Retinal pigment epithelial cell (primary cell): ENCODE measurements around the gene NRSN2.
"Not testable (repeated sequence)": the region's sequence is repeated elsewhere in the genome, so short reads cannot be mapped to it uniquely, and the experiment has no call there.

Experiments used
- DNase-seq: peaks from one replicate; pipeline ENCODE4 v3.0.0-alpha.2; 2010; ENCODE audit warnings: low read depth
- H3K4me3 ChIP-seq: 2 replicates; pipeline ENCODE4 v1.5.1; 2011; ENCODE audit warnings: mild to moderate bottlenecking, low read length, control low read depth, moderate library complexity
- TF ChIP-seq, protein P1 (sequence below): conservative IDR thresholded peaks from 2 replicates; pipeline ENCODE4 v1.5.1; 2011; ENCODE audit warnings: low read depth, low read length, control low read depth, inconsistent platforms

The NRSN2 gene

DNA sequence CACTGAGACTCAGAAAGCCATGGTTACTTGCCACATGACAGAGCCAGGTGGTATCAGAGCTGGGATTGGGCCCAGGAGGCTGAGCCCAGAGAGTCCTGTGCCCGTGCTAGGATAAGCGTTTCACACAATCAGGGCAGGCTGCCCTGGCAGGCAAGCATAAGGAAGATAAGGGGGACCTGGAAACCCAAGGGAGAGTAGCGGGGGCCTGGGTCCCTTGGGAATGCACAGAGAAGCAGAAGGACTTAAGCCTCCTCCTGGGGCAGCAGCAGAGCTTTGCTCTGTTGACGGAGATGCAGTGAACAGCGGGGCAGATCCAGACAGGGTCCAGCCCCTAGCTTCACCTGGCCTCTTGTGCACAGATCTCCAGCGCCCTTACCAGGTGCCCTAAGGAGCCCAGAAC lies 42.3 kb downstream of the NRSN2 start:
- no peak overlapping the region for H3K4me3 ChIP-seq
- no peak for DNase-seq
- TF ChIP-seq, protein P1, sequence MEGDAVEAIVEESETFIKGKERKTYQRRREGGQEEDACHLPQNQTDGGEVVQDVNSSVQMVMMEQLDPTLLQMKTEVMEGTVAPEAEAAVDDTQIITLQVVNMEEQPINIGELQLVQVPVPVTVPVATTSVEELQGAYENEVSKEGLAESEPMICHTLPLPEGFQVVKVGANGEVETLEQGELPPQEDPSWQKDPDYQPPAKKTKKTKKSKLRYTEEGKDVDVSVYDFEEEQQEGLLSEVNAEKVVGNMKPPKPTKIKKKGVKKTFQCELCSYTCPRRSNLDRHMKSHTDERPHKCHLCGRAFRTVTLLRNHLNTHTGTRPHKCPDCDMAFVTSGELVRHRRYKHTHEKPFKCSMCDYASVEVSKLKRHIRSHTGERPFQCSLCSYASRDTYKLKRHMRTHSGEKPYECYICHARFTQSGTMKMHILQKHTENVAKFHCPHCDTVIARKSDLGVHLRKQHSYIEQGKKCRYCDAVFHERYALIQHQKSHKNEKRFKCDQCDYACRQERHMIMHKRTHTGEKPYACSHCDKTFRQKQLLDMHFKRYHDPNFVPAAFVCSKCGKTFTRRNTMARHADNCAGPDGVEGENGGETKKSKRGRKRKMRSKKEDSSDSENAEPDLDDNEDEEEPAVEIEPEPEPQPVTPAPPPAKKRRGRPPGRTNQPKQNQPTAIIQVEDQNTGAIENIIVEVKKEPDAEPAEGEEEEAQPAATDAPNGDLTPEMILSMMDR: no peak

DNA sequence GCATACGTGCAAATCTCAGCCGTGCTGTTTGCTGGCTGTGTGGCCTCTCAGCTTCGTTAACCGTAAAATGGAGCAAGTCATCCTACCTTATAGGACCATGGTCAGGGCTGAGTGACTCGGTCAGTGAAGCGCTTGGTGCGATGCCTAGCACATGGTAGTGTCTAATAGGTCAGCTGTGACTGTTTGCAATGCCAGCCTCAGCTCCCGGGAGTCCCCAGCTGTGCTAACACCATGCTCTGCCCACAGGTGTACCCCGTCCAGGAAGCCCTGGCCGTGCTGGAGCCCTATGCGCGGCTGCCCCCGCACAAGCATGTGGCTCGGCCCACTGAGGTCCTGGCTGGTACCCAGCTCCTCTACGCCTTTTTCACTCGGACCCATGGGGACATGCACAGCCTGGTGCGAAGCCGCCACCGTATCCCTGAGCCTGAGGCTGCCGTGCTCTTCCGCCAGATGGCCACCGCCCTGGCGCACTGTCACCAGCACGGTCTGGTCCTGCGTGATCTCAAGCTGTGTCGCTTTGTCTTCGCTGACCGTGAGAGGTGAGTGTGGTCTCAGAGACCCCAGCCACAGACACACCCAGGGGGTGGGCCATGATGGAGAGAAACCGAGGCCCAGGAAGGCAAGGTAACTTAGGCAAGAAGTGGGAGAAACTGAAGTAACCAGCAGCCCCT lies 44.3 kb downstream of the NRSN2 start:
- TF ChIP-seq, protein P1: no peak
- H3K4me3 ChIP-seq: no peak overlapping the region
- no peak for DNase-seq

DNA sequence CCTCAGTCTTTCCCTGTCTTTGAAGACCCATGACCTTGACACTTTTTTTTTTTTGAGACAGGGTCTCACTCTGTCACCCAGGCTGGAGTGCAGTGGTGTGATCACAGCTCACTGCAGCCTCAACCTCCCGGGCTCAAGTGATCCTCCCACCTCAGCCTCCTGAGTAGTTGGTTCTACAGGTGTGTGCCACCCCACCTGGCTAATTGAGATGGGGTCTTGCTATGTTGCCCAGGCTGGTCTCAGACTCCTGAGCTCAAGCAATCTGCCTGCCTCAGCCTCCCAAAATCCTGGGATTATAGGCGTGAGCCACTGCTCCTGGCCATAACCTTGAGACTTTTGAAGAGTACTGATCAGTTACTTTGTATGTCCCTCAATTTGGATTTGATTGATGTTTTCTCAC lies 46.4 kb downstream of the NRSN2 start:
- not testable (repeated sequence) for DNase-seq, H3K4me3 ChIP-seq

DNA sequence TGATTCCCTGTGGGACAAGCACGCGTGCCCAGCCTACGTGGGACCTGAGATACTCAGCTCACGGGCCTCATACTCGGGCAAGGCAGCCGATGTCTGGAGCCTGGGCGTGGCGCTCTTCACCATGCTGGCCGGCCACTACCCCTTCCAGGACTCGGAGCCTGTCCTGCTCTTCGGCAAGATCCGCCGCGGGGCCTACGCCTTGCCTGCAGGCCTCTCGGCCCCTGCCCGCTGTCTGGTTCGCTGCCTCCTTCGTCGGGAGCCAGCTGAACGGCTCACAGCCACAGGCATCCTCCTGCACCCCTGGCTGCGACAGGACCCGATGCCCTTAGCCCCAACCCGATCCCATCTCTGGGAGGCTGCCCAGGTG lies 49.3 kb downstream of the NRSN2 start:
- no peak for DNase-seq

DNA sequence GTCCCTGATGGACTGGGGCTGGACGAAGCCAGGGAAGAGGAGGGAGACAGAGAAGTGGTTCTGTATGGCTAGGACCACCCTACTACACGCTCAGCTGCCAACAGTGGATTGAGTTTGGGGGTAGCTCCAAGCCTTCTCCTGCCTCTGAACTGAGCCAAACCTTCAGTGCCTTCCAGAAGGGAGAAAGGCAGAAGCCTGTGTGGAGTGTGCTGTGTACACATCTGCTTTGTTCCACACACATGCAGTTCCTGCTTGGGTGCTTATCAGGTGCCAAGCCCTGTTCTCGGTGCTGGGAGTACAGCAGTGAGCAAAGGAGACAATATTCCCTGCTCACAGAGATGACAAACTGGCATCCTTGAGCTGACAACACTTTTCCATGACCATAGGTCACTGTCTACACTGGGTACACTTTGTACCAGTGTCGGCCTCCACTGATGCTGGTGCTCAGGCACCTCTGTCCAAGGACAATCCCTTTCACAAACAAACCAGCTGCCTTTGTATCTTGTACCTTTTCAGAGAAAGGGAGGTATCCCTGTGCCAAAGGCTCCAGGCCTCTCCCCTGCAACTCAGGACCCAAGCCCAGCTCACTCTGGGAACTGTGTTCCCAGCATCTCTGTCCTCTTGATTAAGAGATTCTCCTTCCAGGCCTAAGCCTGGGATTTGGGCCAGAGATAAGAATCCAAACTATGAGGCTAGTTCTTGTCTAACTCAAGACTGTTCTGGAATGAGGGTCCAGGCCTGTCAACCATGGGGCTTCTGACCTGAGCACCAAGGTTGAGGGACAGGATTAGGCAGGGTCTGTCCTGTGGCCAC lies 49.9 kb downstream of the NRSN2 start:
- TF ChIP-seq, protein P1: no peak
- DNase-seq: no peak

More for the DNA sequence above, 49.3 kb downstream of the NRSN2 start:
- no peak overlapping the region for H3K4me3 ChIP-seq
- TF ChIP-seq, protein P1: no peak

DNA sequence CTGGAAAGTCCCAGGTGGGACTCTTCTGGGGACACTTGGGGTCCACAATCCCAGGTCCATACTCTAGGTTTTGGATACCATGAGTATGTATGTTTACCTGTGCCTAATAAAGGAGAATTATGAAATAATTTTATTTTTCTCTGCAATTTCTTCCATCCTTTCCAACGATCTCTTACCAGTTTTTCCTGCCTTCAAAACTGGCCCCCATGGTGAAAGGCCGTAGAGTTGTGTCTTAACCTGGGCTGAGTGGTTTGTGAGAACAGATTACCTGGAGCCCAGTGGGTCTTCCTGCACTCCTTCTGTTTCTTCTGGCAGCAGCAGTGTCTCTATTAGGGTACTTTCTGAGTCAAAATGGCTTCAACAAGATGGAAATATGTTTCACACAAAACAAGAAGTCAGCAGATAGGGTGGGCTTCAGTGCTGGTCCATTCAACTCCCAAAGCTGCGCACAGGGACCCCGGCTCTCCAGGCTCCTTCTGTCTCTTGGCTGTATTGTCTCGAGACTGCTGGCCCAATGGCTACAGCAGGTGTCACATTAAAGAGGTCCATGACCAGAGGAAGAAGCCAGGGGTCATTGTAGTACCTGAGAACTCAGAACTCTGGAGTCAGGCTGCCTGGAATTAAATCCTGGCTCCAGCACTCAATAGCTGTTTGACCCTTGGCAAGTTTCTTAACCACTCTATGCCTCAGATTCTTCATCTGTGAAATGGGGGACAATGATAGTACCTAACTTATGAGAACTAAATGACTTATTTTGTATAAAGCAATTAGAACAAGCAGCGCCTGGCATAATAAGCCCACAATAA lies 50.7 kb downstream of the NRSN2 start:
- TF ChIP-seq, protein P1: no peak
- no peak for DNase-seq
- H3K4me3 ChIP-seq: no peak overlapping the region

More for the DNA sequence above, 49.9 kb downstream of the NRSN2 start:
- H3K4me3 ChIP-seq: no peak overlapping the region

DNA sequence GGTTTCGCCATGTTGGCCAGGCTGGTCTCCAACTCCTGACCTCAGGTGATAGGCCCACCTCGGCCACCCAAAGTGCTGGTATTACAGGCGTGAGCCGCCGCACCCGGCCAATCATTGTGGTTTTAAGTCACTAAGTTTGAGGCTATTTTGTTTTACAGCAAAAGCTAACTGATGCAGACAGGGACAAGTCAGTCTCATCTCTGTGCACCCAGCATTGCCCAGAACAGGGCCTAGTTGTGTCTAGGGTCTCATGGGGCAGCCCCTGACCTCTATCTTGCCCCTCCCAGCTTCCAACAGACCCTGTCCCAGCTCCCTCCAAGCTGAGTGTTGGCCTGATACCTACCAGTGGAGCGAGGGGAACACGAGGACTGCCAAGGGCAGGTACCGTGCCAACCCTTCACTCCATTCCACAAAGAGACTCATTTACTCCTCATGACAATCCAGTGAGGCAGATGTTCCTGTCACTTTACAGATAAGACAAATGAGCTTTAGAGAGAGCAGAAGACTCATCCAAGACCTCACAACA lies 52.3 kb downstream of the NRSN2 start:
- TF ChIP-seq, protein P1: no peak
- no peak for DNase-seq
- H3K4me3 ChIP-seq: no peak overlapping the region
